NCI-H748 (cell line): Measurements from ENCODE around the gene DERL3.

Source experiments
- DNase-seq: peaks from one replicate; lab custom pipeline; 2025; ENCODE audit not compliant: unreplicated experiment; lab: John Stamatoyannopoulos, UW

Gene DERL3

GRCh38 chr22:23832226-23833016 is 6.4 kb downstream of the DERL3 start:
- no peak for DNase-seq

GRCh38 chr22:23831781-23832180 is 7.0 kb downstream of the DERL3 start:
- DNase-seq: no peak

GRCh38 chr22:23831261-23831660 is 7.5 kb downstream of the DERL3 start:
- no peak for DNase-seq

GRCh38 chr22:23829845-23830372 is 8.9 kb downstream of the DERL3 start:
- DNase-seq: no peak

- DNase-seq: no peak
Measured at GRCh38 chr22:23828800-23829680, 9.8 kb downstream of the DERL3 start.

GRCh38 chr22:23827351-23827995 is 11.3 kb downstream of the DERL3 start:
- no peak for DNase-seq

- DNase-seq: no peak
Measured at GRCh38 chr22:23826510-23827350, 12.1 kb downstream of the DERL3 start.

- DNase-seq: no peak
Measured at GRCh38 chr22:23825246-23825905, 13.4 kb downstream of the DERL3 start.

GRCh38 chr22:23824476-23825245 is 14.1 kb downstream of the DERL3 start:
- DNase-seq: no peak

GRCh38 chr22:23823331-23823791 is 15.4 kb downstream of the DERL3 start:
- no peak for DNase-seq

GRCh38 chr22:23822101-23822671 is 16.6 kb downstream of the DERL3 start:
- no peak for DNase-seq

- DNase-seq: no peak
Measured at GRCh38 chr22:23820748-23821211, 18.0 kb downstream of the DERL3 start.

GRCh38 chr22:23818541-23818940 is 20.3 kb downstream of the DERL3 start:
- no peak for DNase-seq

GRCh38 chr22:23817146-23817545 is 21.7 kb downstream of the DERL3 start:
- no peak for DNase-seq

- no peak for DNase-seq
Measured at GRCh38 chr22:23816156-23816976, 22.4 kb downstream of the DERL3 start.

GRCh38 chr22:23815541-23816155 is 23.2 kb downstream of the DERL3 start:
- no peak for DNase-seq

GRCh38 chr22:23812378-23812777 is 26.4 kb downstream of the DERL3 start:
- no peak for DNase-seq
